Neural cell (in vitro differentiated cells): ENCODE measurements around the gene RGS14.

Experiments used
- EZH2 ChIP-seq: fragments of 200-600, 300-800 bp; shearing (Covaris generic), sonication (generic); IDR thresholded peaks from 2 replicates; pipeline ENCODE4 v1.6.1; 2014; ENCODE audit warnings: antibody characterized with exemption, low read length, borderline replicate concordance, mild to moderate bottlenecking; ENCODE audit not compliant: insufficient read depth, poor library complexity, severe bottlenecking
- SMC3 ChIP-seq: fragments of 450-650 bp; conservative IDR thresholded peaks from 2 replicates; pipeline ENCODE4 v1.6.1; 2014; ENCODE audit warnings: antibody characterized with exemption, mild to moderate bottlenecking, moderate library complexity; ENCODE audit not compliant: poor library complexity

DNA sequence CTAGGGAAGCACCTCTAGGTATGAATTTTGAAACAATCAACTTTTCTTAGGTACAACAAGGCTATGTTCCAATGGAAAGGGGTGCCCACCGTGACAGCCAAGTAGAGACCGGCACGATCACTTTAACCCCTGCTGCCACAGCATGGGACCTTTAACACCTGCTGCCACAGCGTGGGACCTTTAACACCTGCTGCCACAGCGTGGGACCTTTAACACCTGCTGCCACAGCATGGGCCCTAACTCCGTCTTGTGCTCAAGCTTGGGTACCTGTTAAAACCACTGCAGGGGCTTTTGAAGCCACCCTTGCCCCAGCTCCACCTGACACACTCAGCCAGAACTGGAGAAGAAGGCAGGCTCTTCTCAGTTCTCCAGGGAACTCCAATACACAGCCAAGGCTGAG, 27.8 kb upstream of the RGS14 start:
- TF ChIP-seq EZH2 (no peak), SMC3 (no peak)
